Right lobe of liver (tissue), 6 donors: Measurements from ENCODE around the gene CNTNAP5. TPM values are rescaled to one million over a fixed set of nuclear protein-coding genes. Genes with fewer than 3 reads are reported as not detected.

Experiments
- ATAC-seq, 4 donors: fragments of 200-7000 bp; cut with Tn5 transposase; one replicate each; pipeline ENCODE4 v1.9.1; 2020; ENCODE audit warnings: mild to moderate bottlenecking in 4 of 4, moderate library complexity in 4 of 4
- DNase-seq, 3 donors: peaks; one replicate each; pipeline ENCODE4 v3.0.0-alpha.2; 2020
- H3K27ac ChIP-seq, 3 donors: fragments of 200-600 bp; one replicate each; pipeline ENCODE4 v1.8.0; 2022
- H3K27me3 ChIP-seq, 2 donors: fragments of 200-600 bp; one replicate each; pipeline ENCODE4 v1.8.0; 2022
- H3K36me3 ChIP-seq, 4 donors: fragments of 200-600 bp; sonication (generic) in 1 of 4; one replicate each; pipeline versions ENCODE4 v1.5.1 to v1.8.0; 2017 to 2022; ENCODE audit warnings: control low read depth in 1 of 4
- H3K4me1 ChIP-seq, 4 donors: fragments of 200-600 bp; sonication (generic) in 1 of 4; one replicate each; pipeline versions ENCODE4 v1.5.1 to v1.8.0; 2017 to 2022; ENCODE audit warnings: control low read depth in 1 of 4
- H3K4me3 ChIP-seq, 3 donors: fragments of 200-600 bp; one replicate each; pipeline ENCODE4 v1.8.0; 2022
- H3K9me3 ChIP-seq, 4 donors: fragments of 200-600 bp; sonication (generic) in 1 of 4; one replicate each; pipeline versions ENCODE4 v1.5.1 to v1.8.0; 2017 to 2022; ENCODE audit warnings: control low read depth in 1 of 4
- POLR2A ChIP-seq: fragments of 450-650 bp; IDR thresholded peaks from one replicate; pipeline ENCODE4 v1.6.1; 2017; ENCODE audit warnings: antibody characterized with exemption, mild to moderate bottlenecking
- WGBS: methylation state at CpG from one replicate; pipeline ENCODE4 v1.1.6; 2018; ENCODE audit warnings: low coverage, low lambda C conversion rate; ENCODE audit not compliant: insufficient coverage; ENCODE audit errors: missing lambda C conversion rate; 5-methylcytosine and 5-hydroxymethylcytosine counted together
- intact Hi-C, 2 donors: fragments of 100-400 bp; cut with DNase I; formaldehyde crosslinking; loops; one replicate each; pipeline versions ENCODE4 v1.11.2 to v1.14.1; 2022
- total RNA-seq, 6 experiments: library from RNA; depleted of rRNA in 2 of 6; stranded (reverse); fragments of >200 nt in 2 of 6; fragmentation: NEBNext Ultra II Directional in 3 of 6; extraction: Animal tissue kit (Norgen Biotek cat#: 25700) in 3 of 6; gene quantifications; one replicate each; pipeline versions ENCODE4 v1.1.0 to v1.2.4, GENCODE V29; 2016 to 2023
- TF ChIP-seq, protein P1 (sequence below), 4 donors: fragments of 200-600 bp in 3 of 4; fragments of 450-650 bp in 1 of 4; IDR thresholded peaks; one replicate each; pipeline versions ENCODE4 v1.5.1 to v1.8.0; 2016 to 2022; ENCODE audit warnings: antibody characterized with exemption in 4 of 4, mild to moderate bottlenecking in 2 of 4
- donor health status: DM: no; HTN: yes; CAD: no.
- donor health status: DM: no; HTN: no; CAD: no.
- donor health status: DM: no; HTN: no; CAD: no.
- donor health status: DM: no; HTN: yes; CAD: no.
- donor health status: DM: no; HTN: yes; CAD: no.

CNTNAP5 gene
- total RNA-seq, 6 experiments from 2014 or later: not detected

DNA sequence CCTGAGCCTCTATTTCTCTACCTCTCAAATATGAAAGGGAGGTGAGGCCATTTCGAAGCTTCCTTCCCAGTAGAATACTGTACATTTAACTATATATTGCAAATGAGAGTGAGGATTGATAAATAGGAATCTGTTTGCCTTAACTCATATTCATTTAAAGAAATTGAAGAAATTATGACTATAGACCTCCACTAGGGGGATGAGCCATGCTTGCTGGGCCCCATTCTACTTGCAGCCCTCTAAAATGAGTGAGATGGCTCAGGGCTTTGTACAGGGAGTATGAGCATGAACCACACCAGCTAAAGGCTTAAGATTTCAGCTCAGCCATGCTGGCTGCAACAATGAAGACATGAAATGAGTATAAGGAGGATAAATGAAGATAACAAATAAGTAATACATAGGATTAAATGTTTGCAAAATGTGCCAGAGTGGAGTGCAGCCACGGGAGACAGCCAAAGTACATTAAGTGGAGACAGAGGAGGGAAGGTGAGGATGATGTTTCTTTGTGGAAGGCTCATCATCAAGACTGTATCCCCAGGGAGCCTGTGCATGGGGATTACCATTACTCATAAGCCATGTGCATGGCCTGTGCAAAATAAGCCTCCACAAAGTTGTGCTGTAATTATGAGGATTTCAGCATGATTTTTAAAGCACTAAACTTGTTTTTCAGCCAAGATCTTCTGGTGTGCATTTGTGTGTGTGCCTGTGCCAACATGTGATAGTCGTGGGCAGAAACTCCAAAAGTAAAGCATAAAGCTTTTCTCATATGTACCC lies 300.8 kb downstream of the CNTNAP5 start:
- H3K36me3 ChIP-seq: no peaks in the 10 kb centered on the region
- no peak overlapping the region for H3K4me3 ChIP-seq
- WGBS: 51% methylated on average over 3 of the region's 3 CpGs
- ATAC-seq (peak; percentile 47 to 68 (median 58)), DNase-seq (no peak)
- no peaks in the 10 kb centered on the region for H3K4me1 ChIP-seq
- H3K27me3 ChIP-seq: no peaks in the 10 kb centered on the region
- intact Hi-C loops: no loop called here
- no peak for TF ChIP-seq POLR2A
- TF ChIP-seq, protein P1, sequence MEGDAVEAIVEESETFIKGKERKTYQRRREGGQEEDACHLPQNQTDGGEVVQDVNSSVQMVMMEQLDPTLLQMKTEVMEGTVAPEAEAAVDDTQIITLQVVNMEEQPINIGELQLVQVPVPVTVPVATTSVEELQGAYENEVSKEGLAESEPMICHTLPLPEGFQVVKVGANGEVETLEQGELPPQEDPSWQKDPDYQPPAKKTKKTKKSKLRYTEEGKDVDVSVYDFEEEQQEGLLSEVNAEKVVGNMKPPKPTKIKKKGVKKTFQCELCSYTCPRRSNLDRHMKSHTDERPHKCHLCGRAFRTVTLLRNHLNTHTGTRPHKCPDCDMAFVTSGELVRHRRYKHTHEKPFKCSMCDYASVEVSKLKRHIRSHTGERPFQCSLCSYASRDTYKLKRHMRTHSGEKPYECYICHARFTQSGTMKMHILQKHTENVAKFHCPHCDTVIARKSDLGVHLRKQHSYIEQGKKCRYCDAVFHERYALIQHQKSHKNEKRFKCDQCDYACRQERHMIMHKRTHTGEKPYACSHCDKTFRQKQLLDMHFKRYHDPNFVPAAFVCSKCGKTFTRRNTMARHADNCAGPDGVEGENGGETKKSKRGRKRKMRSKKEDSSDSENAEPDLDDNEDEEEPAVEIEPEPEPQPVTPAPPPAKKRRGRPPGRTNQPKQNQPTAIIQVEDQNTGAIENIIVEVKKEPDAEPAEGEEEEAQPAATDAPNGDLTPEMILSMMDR (IDR thresholded peaks at IDR 0.05): peak in 3 of 4 donors; percentile 28 to 49 (median 34)
- no peak overlapping the region for H3K27ac ChIP-seq
- no peaks in the 10 kb centered on the region for H3K9me3 ChIP-seq

DNA sequence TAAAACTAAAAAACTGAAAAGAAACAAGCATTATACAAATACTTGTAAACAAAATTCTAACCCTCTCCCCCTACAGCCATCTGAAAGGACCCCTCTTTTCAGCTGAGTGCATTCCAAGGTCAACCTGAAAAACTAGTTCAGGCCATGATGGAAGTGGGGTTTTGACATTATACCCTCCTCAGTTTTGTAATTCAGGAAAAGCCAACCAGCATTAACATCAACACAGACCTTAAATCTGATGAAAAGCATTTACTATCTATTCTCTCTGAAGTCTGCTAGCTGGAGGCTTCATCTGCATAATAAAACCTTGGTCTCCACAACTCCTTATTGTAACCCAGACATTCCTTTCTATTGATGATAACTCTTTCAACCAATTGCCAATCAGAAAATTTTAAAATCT lies 302.2 kb downstream of the CNTNAP5 start:
- ATAC-seq (no peak), DNase-seq (no peak)
- Histone ChIP-seq H3K4me1 (no peaks in the 10 kb centered on the region), H3K36me3 (no peaks in the 10 kb centered on the region), H3K4me3 (no peak overlapping the region), H3K27ac (no peak overlapping the region), H3K9me3 (no peaks in the 10 kb centered on the region), H3K27me3 (no peaks in the 10 kb centered on the region)
- no peak for TF ChIP-seq POLR2A
- TF ChIP-seq, protein P1 (IDR thresholded peaks at IDR 0.05): no peak
- intact Hi-C loops: no loop called here

DNA sequence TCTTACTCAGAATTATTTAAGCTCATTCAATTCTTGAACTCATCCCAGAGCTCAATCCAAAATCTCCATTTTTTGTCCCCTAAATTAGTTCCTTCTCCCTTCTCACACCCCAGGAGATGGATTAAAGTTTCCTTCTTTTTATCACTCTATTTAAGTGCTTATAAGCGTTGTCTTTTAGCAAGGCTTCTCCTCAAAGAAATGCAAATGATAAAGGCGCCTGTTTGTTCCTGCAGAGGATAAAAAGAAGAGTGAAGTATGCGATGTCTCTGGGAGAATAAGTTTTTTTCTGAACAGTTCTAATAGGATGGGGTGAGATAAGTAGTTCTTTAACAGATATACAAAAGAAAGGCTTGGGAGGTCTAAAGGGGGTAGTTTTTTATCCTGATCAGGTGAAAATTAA lies 303.3 kb downstream of the CNTNAP5 start:
- Histone ChIP-seq H3K4me3 (no peak overlapping the region), H3K27me3 (no peaks in the 10 kb centered on the region), H3K9me3 (no peaks in the 10 kb centered on the region), H3K36me3 (no peaks in the 10 kb centered on the region), H3K4me1 (no peaks in the 10 kb centered on the region), H3K27ac (no peak overlapping the region)
- 17% methylated on average over 3 of the region's 3 CpGs for WGBS
- DNase-seq (no peak), ATAC-seq (no peak)
- intact Hi-C loops: no loop called here
- TF ChIP-seq POLR2A: no peak
- TF ChIP-seq, protein P1 (IDR thresholded peaks at IDR 0.05): no peak

DNA sequence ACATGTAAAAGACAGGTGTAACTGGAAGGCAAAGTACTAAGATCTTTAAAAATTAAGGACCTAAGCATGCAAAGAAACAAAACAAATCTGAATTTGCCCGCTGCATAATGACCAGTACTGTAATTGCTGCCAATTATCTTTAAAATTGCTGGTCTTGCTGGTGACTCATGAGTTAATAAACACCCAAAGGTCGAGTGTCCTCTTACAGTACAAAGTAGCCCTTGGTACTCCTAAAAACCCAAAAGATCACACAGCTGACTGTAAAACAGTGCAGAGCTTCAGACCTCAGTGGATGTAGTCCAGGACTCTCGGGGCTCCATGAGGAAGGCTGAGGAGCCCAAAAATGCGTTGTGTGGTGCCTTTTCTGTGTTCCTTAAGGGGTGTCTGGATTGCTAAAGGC lies 308.7 kb downstream of the CNTNAP5 start:
- ATAC-seq: peak in 3 of 4 donors; percentile 84 to 93 (median 85)
- Histone ChIP-seq H3K36me3 (no peaks in the 10 kb centered on the region), H3K4me1 (peaks cover 0 to 13% (median 0%) of the 10 kb centered on the region in 4 donors), H3K4me3 (no peak overlapping the region), H3K27ac (no peak overlapping the region), H3K9me3 (no peaks in the 10 kb centered on the region), H3K27me3 (no peaks in the 10 kb centered on the region)
- intact Hi-C loops: no loop called here
- no peak for DNase-seq
- WGBS: 21% methylated on average over 4 of the region's 4 CpGs
- TF ChIP-seq POLR2A: no peak
- TF ChIP-seq, protein P1 (IDR thresholded peaks at IDR 0.05): no peak
